Psoas muscle (tissue), 8 donors: ENCODE results near the gene HMCN1. TPM values are rescaled to one million over a fixed set of nuclear protein-coding genes. Genes with fewer than 3 reads are reported as not detected.

Experiments
- ATAC-seq, 4 donors: fragments of 200-7000 bp; cut with Tn5 transposase; one replicate each; pipeline ENCODE4 v1.9.1; 2020; ENCODE audit warnings: moderate library complexity in 3 of 4, mild to moderate bottlenecking in 2 of 4
- DNase-seq, 2 donors: peaks; one replicate each; pipeline ENCODE4 v3.0.0-alpha.2; 2020
- H3K27ac ChIP-seq: fragments of 200-600 bp; one replicate; pipeline ENCODE4 v1.8.0; 2022
- H3K27me3 ChIP-seq, 3 donors: fragments of 200-600 bp in 1 of 3; one replicate each; pipeline versions ENCODE4 v1.6.1 to v1.8.0; 2013 to 2022; ENCODE audit warnings: low read length in 2 of 3, mild to moderate bottlenecking in 2 of 3, moderate library complexity in 1 of 3; ENCODE audit not compliant: insufficient read depth in 3 of 3
- H3K36me3 ChIP-seq, 2 donors: fragments of 200-600 bp in 1 of 2; one replicate each; pipeline versions ENCODE4 v1.6.1 to v1.8.0; 2013 to 2022; ENCODE audit warnings: low read depth in 1 of 2, mild to moderate bottlenecking in 1 of 2, moderate library complexity in 1 of 2; ENCODE audit not compliant: insufficient read depth in 1 of 2
- H3K4me1 ChIP-seq: fragments of 200-600 bp; one replicate; pipeline ENCODE4 v1.8.0; 2022
- H3K4me3 ChIP-seq: fragments of 200-600 bp; one replicate; pipeline ENCODE4 v1.8.0; 2022; ENCODE audit warnings: mild to moderate bottlenecking
- H3K9me3 ChIP-seq: fragments of 200-600 bp; one replicate; pipeline ENCODE4 v1.8.0; 2022
- CTCF ChIP-seq: fragments of 200-600 bp; IDR thresholded peaks from one replicate; pipeline ENCODE4 v1.8.0; 2022; ENCODE audit warnings: antibody characterized with exemption
- WGBS, 3 donors: extraction: QIAGEN DNeasy Blood & Tissue Kit; methylation state at CpG; one replicate each; pipeline versions ENCODE4 v1.1.6 to v1.1.7; 2013; 5-methylcytosine and 5-hydroxymethylcytosine counted together
- intact Hi-C, 2 donors: fragments of 100-400 bp; cut with DNase I; formaldehyde crosslinking; loops; one replicate each; pipeline versions ENCODE4 v1.11.0 to v1.14.2; 2022
- polyA plus RNA-seq, 3 donors: library from polyadenylated mRNA; stranded (reverse); fragments of 200-250 nt; gene quantifications; one replicate each; pipeline ENCODE4 v1.2.3, GENCODE V29; 2013
- total RNA-seq, 4 donors: library from RNA; stranded (reverse); fragmentation: NEBNext Ultra II Directional in 2 of 4; extraction: Animal tissue kit (Norgen Biotek cat#: 25700) in 2 of 4; gene quantifications; one replicate each; pipeline versions ENCODE4 v1.2.1 to v1.2.4, GENCODE V29; 2021 to 2023
- donor health status: healthy with polysubstance abuse.
- donor health status: DM: no; HTN: no; CAD: no; lungs with moderate emphysema.
- donor health status: Bipolar disorder and iron deficiency.
- donor health status: healthy.
- donor health status: DM: yes; HTN: yes; CAD: no.
- donor health status: DM: no; HTN: no; CAD: no.
- donor health status: DM: no; HTN: no; CAD: no.
- donor health status: DM: yes; HTN: yes; CAD: no.

Gene HMCN1
- total and polyA plus RNA-seq, 7 donors: 1.3 to 6.5 (median 1.8) TPM

DNA sequence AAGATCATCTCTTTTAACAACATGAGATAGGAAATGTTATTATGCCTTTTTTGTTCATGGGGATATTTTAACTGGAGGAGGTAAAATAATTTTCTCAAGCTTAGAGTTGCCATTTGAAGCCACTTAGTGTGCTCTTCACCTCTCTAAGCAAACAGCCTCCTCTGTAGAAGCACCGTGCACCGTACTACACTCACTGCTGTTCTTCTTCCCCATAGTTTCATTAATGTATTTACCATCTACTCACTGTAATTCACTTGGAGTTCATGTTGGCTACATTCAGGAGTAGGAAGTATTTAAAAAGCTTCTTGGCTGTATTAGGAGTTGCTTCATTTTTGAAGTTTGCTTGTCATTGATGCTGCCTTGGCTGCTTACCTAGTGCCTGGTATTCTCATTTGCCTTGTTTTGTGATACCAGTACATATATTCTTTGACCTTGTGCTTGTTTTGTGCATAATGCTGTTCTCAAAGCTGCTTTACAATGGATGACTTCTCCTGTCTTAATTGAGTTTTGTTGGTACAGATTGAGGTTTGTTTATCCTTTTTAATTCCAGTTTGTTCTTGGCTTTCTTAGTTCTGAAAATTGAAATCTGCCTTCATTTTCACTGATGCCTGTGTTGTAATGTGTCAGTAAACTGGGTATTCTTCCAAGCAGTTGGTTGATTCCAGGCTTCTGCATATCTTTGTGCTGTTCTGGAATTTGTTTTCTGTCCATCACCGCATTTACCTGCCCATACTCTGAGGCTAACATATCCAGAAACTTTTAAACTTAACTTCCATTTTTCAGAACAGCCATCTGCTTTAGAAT lies 240.4 kb downstream of the HMCN1 start:
- H3K27me3 ChIP-seq: no peaks in the 10 kb centered on the region
- no peaks in the 10 kb centered on the region for H3K9me3 ChIP-seq
- DNase-seq: no peak
- no peak overlapping the region for H3K4me3 ChIP-seq
- intact Hi-C loops: no loop called here
- no peaks in the 10 kb centered on the region for H3K4me1 ChIP-seq
- TF ChIP-seq CTCF: no peak
- WGBS, 3 donors: 77 to 89% (median 82%) methylated on average over 3 of the region's 3 CpGs
- no peak overlapping the region for H3K27ac ChIP-seq
- H3K36me3 ChIP-seq: no peaks in the 10 kb centered on the region
- no peak for ATAC-seq

- no peak for DNase-seq
- Histone ChIP-seq H3K27ac (no peak overlapping the region), H3K4me3 (no peak overlapping the region), H3K4me1 (peaks cover 3% of the 10 kb centered on the region), H3K36me3 (no peaks in the 10 kb centered on the region), H3K27me3 (no peaks in the 10 kb centered on the region), H3K9me3 (no peaks in the 10 kb centered on the region)
- intact Hi-C loops: no loop called here
- TF ChIP-seq CTCF: no peak
- 97% methylated on average over 1 of the region's 1 CpG for WGBS, 3 donors
- ATAC-seq: no peak
Observed at GRCh38 chr1:185980891-185981290, 246.7 kb downstream of the HMCN1 start.

GRCh38 chr1:185984113-185984836 lies 250.1 kb downstream of the HMCN1 start:
- no peak overlapping the region for H3K27ac ChIP-seq
- intact Hi-C loops: no loop called here

GRCh38 chr1:185987611-185988321 lies 253.6 kb downstream of the HMCN1 start:
- Histone ChIP-seq H3K4me3 (no peak overlapping the region), H3K27me3 (no peaks in the 10 kb centered on the region), H3K27ac (no peak overlapping the region), H3K36me3 (no peaks in the 10 kb centered on the region), H3K9me3 (no peaks in the 10 kb centered on the region), H3K4me1 (peaks cover 3% of the 10 kb centered on the region)
- no peak for DNase-seq
- intact Hi-C loops: no loop called here
- ATAC-seq: no peak
- WGBS, 3 donors: 83 to 86% (median 83%) methylated on average over 7 of the region's 7 CpGs
- TF ChIP-seq CTCF: no peak

More at GRCh38 chr1:185984113-185984836, 250.1 kb downstream of the HMCN1 start:
- TF ChIP-seq CTCF: no peak
- Histone ChIP-seq H3K36me3 (no peaks in the 10 kb centered on the region), H3K4me3 (no peak overlapping the region), H3K27me3 (no peaks in the 10 kb centered on the region), H3K4me1 (peaks cover 3% of the 10 kb centered on the region), H3K9me3 (no peaks in the 10 kb centered on the region)
- WGBS, 3 donors: 71 to 72% (median 72%) methylated on average over 4 of the region's 4 CpGs
- DNase-seq (no peak), ATAC-seq (peak in 1 of 4 donors; percentile 47)
